HEK293 (cell line): Measurements from ENCODE around the gene RLF.

Experiments used
- CTCF ChIA-PET: fragments of 350-600 bp; formaldehyde crosslinking; extraction: SDS; loops from one replicate; lab custom pipeline; 2021; ENCODE audit warnings: antibody characterized with exemption; lab: Yijun Ruan, JAX
- POLR2A ChIA-PET: fragments of 300-600 bp; formaldehyde crosslinking; extraction: SDS; loops from one replicate; lab custom pipeline; 2020; ENCODE audit warnings: antibody characterized with exemption, inconsistent platforms; lab: Yijun Ruan, JAX
- H3K27ac ChIP-seq: fragments of 200-500 bp; sonication (Bioruptor generic); 2 replicates; pipeline ENCODE4 v1.5.1; 2014; ENCODE audit warnings: low read depth, low read length, control low read depth, inconsistent platforms; ENCODE audit errors: extremely low read depth
- H3K36me3 ChIP-seq, 2 experiments: fragments of 200-500 bp in 1 of 2; sonication (Bioruptor generic) in 1 of 2; 1 replicate in 1 of 2; 2 replicates in 1 of 2; pipeline ENCODE4 v1.5.1; 2014 to 2017; ENCODE audit warnings: inconsistent platforms in 2 of 2, low read length in 2 of 2; ENCODE audit not compliant: control insufficient read depth in 2 of 2, insufficient read depth in 1 of 2
- H3K4me1 ChIP-seq: fragments of 200-500 bp; sonication (Bioruptor generic); 2 replicates; pipeline ENCODE4 v1.5.1; 2014; ENCODE audit warnings: mild to moderate bottlenecking, low read length, inconsistent platforms; ENCODE audit not compliant: control insufficient read depth, insufficient read depth
- H3K4me3 ChIP-seq: 2 replicates; pipeline ENCODE4 v1.5.1; 2011; ENCODE audit warnings: low read depth, mild to moderate bottlenecking, control low read depth, low read length, moderate library complexity
- H3K9me3 ChIP-seq: fragments of 200-500 bp; sonication (Bioruptor generic); 2 replicates; pipeline ENCODE4 v1.5.1; 2014; ENCODE audit warnings: low read depth, low read length, inconsistent platforms; ENCODE audit not compliant: control insufficient read depth, insufficient read depth
- GLIS1 ChIP-seq: fragments of 450-650 bp; formaldehyde crosslinking; IDR thresholded peaks from 2 replicates; pipeline ENCODE4 v1.5.1; 2016; ENCODE audit warnings: missing biosample characterization, missing genetic modification characterization
- KLF7 ChIP-seq: fragments of 450-650 bp; formaldehyde crosslinking; IDR thresholded peaks from 2 replicates; pipeline ENCODE4 v1.5.1; 2016; ENCODE audit warnings: missing biosample characterization, missing genetic modification characterization, borderline replicate concordance
- MEIS1 ChIP-seq: sonication (generic); formaldehyde crosslinking; IDR thresholded peaks from 2 replicates; pipeline ENCODE4 v1.8.1; 2022; ENCODE audit warnings: missing genetic modification reagents, mild to moderate bottlenecking, borderline replicate concordance
- OVOL3 ChIP-seq: fragments of 450-650 bp; formaldehyde crosslinking; IDR thresholded peaks from 2 replicates; pipeline ENCODE4 v1.5.1; 2016; ENCODE audit warnings: missing biosample characterization, missing genetic modification characterization
- PRDM1 ChIP-seq: fragments of 450-650 bp; formaldehyde crosslinking; IDR thresholded peaks from 2 replicates; pipeline ENCODE4; 2016; ENCODE audit warnings: missing biosample characterization, missing genetic modification characterization
- SCRT1 ChIP-seq: fragments of 450-650 bp; formaldehyde crosslinking; IDR thresholded peaks from 2 replicates; pipeline ENCODE4 v1.5.1; 2016; ENCODE audit warnings: missing biosample characterization, missing genetic modification characterization, borderline replicate concordance
- WT1 ChIP-seq: fragments of 450-650 bp; formaldehyde crosslinking; IDR thresholded peaks from 2 replicates; pipeline ENCODE4 v1.5.1; 2016; ENCODE audit warnings: missing biosample characterization, missing genetic modification characterization
- ZBTB10 ChIP-seq: fragments of 450-650 bp; formaldehyde crosslinking; IDR thresholded peaks from 2 replicates; pipeline ENCODE4 v1.5.1; 2016; ENCODE audit warnings: missing biosample characterization, missing genetic modification characterization
- ZFP41 ChIP-seq: fragments of 450-650 bp; formaldehyde crosslinking; IDR thresholded peaks from 2 replicates; pipeline ENCODE4 v1.5.1; 2016; ENCODE audit warnings: missing biosample characterization, missing genetic modification characterization, borderline replicate concordance
- ZNF292 ChIP-seq: fragments of 450-650 bp; formaldehyde crosslinking; IDR thresholded peaks from 2 replicates; pipeline ENCODE4 v1.5.1; 2016; ENCODE audit warnings: low read depth, missing biosample characterization, missing genetic modification characterization, borderline replicate concordance
- ZNF324 ChIP-seq: fragments of 450-650 bp; formaldehyde crosslinking; IDR thresholded peaks from 2 replicates; pipeline ENCODE4 v1.5.1; 2016; ENCODE audit warnings: missing biosample characterization, missing genetic modification characterization
- ZNF426 ChIP-seq: fragments of 450-650 bp; formaldehyde crosslinking; IDR thresholded peaks from 2 replicates; pipeline ENCODE4 v1.5.1; 2017; ENCODE audit warnings: missing biosample characterization, missing genetic modification characterization, mild to moderate bottlenecking, inconsistent platforms, moderate library complexity
- ZNF433 ChIP-seq: fragments of 450-650 bp; formaldehyde crosslinking; IDR thresholded peaks from 2 replicates; pipeline ENCODE4 v1.5.1; 2016; ENCODE audit warnings: missing biosample characterization, missing genetic modification characterization, low read depth
- ZNF544 ChIP-seq: fragments of 450-650 bp; formaldehyde crosslinking; IDR thresholded peaks from 2 replicates; pipeline ENCODE4 v1.5.0; 2017; ENCODE audit warnings: missing biosample characterization, missing genetic modification characterization
- ZNF549 ChIP-seq: fragments of 450-650 bp; IDR thresholded peaks from 2 replicates; pipeline ENCODE4 v1.5.1; 2018; ENCODE audit warnings: missing biosample characterization, missing genetic modification characterization, mild to moderate bottlenecking, inconsistent platforms, moderate library complexity
- ZNF585B ChIP-seq: fragments of 450-650 bp; formaldehyde crosslinking; IDR thresholded peaks from 2 replicates; pipeline ENCODE4 v1.5.1; 2016; ENCODE audit warnings: missing biosample characterization, missing genetic modification characterization
- ZNF596 ChIP-seq: fragments of 450-650 bp; IDR thresholded peaks from 2 replicates; pipeline ENCODE4 v1.5.0; 2018; ENCODE audit warnings: missing biosample characterization, mild to moderate bottlenecking, missing genetic modification characterization, moderate library complexity
- ZNF677 ChIP-seq: fragments of 450-650 bp; IDR thresholded peaks from 2 replicates; pipeline ENCODE4 v1.5.0; 2018; ENCODE audit warnings: missing biosample characterization, mild to moderate bottlenecking, missing genetic modification characterization, moderate library complexity
- ZNF837 ChIP-seq: fragments of 450-650 bp; formaldehyde crosslinking; IDR thresholded peaks from 2 replicates; pipeline ENCODE4 v1.5.1; 2016; ENCODE audit warnings: missing biosample characterization, missing genetic modification characterization
- ZSCAN16 ChIP-seq: fragments of 450-650 bp; formaldehyde crosslinking; IDR thresholded peaks from 2 replicates; pipeline ENCODE4 v1.5.1; 2016; ENCODE audit warnings: missing biosample characterization, missing genetic modification characterization
- ZSCAN30 ChIP-seq: fragments of 450-650 bp; IDR thresholded peaks from 2 replicates; pipeline ENCODE4 v1.5.1; 2018; ENCODE audit warnings: missing biosample characterization, mild to moderate bottlenecking, missing genetic modification characterization, moderate library complexity
- TF ChIP-seq, protein P1 (sequence below): fragments of 450-650 bp; formaldehyde crosslinking; IDR thresholded peaks from 2 replicates; pipeline ENCODE4 v1.5.1; 2017; ENCODE audit warnings: missing biosample characterization, missing genetic modification characterization
- TF ChIP-seq, protein P2 (sequence below): fragments of 450-650 bp; formaldehyde crosslinking; IDR thresholded peaks from 2 replicates; pipeline ENCODE4 v1.5.1; 2016; ENCODE audit warnings: missing biosample characterization, missing genetic modification characterization
- TF ChIP-seq, protein P3 (sequence below): fragments of 450-650 bp; formaldehyde crosslinking; IDR thresholded peaks from 2 replicates; pipeline ENCODE4 v1.5.1; 2016; ENCODE audit warnings: missing biosample characterization, missing genetic modification characterization

The RLF gene

GRCh38 chr1:40270152-40270834 lies 109.1 kb downstream of the RLF start:
- TF ChIP-seq, protein P1, sequence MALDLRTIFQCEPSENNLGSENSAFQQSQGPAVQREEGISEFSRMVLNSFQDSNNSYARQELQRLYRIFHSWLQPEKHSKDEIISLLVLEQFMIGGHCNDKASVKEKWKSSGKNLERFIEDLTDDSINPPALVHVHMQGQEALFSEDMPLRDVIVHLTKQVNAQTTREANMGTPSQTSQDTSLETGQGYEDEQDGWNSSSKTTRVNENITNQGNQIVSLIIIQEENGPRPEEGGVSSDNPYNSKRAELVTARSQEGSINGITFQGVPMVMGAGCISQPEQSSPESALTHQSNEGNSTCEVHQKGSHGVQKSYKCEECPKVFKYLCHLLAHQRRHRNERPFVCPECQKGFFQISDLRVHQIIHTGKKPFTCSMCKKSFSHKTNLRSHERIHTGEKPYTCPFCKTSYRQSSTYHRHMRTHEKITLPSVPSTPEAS (tag by site-specific recombination): no peak
- no peak for TF ChIP-seq OVOL3 (tag by site-specific recombination)
- no peak for TF ChIP-seq KLF7 (tag by site-specific recombination)
- TF ChIP-seq ZNF677 (tag by site-specific recombination): no peak
- no peak for TF ChIP-seq ZNF585B (tag by site-specific recombination)
- peak; percentile 97 for TF ChIP-seq PRDM1 (tag by site-specific recombination)
- ChIA-PET CTCF (interaction anchor here (0.7 to 1.0 kb wide), 3 partner anchors 117 to 146 kb away, joined by 3 to 4 read pairs (median 3); no protein-coding TSS in a partner anchor), POLR2A (no interaction called here)
- Histone ChIP-seq H3K36me3 (peaks cover 44 to 88% of the 10 kb centered on the region in 2 experiments), H3K4me1 (no peaks in the 10 kb centered on the region), H3K4me3 (no peak overlapping the region), H3K27ac (no peak overlapping the region), H3K9me3 (no peaks in the 10 kb centered on the region)

- H3K9me3 ChIP-seq: no peaks in the 10 kb centered on the region
- H3K36me3 ChIP-seq: peaks cover 35 to 80% of the 10 kb centered on the region in 2 experiments
- POLR2A ChIA-PET: no interaction called here
These were observed 111.5 kb downstream of the RLF start for GRCh38 chr1:40272653-40273213.

More at GRCh38 chr1:40272653-40273213, 111.5 kb downstream of the RLF start:
- no peaks in the 10 kb centered on the region for H3K4me1 ChIP-seq
- CTCF ChIA-PET: interaction anchor here (0.8 to 1.6 kb wide), 3 partner anchors 66 to 129 kb away, joined by 5 to 8 read pairs (median 8); no protein-coding TSS in a partner anchor
- TF ChIP-seq SCRT1 (tag by site-specific recombination) (no peak), ZNF544 (tag by site-specific recombination) (no peak), ZSCAN30 (tag by site-specific recombination) (no peak), ZNF837 (tag by site-specific recombination) (no peak), ZNF549 (tag by site-specific recombination) (no peak), ZNF292 (no peak), WT1 (tag by site-specific recombination) (no peak), ZSCAN16 (no peak), ZBTB10 (tag by site-specific recombination) (no peak), ZNF324 (tag by site-specific recombination) (no peak), ZNF433 (no peak), ZNF426 (tag by site-specific recombination) (no peak), ZFP41 (tag by site-specific recombination) (no peak), ZNF596 (tag by site-specific recombination) (no peak), GLIS1 (no peak), MEIS1 (CRISPR knock-in tag) (no peak)
- TF ChIP-seq, protein P2, sequence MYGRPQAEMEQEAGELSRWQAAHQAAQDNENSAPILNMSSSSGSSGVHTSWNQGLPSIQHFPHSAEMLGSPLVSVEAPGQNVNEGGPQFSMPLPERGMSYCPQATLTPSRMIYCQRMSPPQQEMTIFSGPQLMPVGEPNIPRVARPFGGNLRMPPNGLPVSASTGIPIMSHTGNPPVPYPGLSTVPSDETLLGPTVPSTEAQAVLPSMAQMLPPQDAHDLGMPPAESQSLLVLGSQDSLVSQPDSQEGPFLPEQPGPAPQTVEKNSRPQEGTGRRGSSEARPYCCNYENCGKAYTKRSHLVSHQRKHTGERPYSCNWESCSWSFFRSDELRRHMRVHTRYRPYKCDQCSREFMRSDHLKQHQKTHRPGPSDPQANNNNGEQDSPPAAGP (tag by site-specific recombination): no peak
- TF ChIP-seq, protein P3, sequence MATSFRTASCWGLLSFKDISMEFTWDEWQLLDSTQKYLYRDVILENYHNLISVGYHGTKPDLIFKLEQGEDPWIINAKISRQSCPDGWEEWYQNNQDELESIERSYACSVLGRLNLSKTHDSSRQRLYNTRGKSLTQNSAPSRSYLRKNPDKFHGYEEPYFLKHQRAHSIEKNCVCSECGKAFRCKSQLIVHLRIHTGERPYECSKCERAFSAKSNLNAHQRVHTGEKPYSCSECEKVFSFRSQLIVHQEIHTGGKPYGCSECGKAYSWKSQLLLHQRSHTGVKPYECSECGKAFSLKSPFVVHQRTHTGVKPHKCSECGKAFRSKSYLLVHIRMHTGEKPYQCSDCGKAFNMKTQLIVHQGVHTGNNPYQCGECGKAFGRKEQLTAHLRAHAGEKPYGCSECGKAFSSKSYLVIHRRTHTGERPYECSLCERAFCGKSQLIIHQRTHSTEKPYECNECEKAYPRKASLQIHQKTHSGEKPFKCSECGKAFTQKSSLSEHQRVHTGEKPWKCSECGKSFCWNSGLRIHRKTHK: no peak
- TF ChIP-seq, all 188 proteins: peak for 0
- Histone ChIP-seq H3K27ac (no peak overlapping the region), H3K4me3 (no peak overlapping the region)
